NCI-H146 treated with DMSO at 0.1 percent for 48 hours (cell line): Measurements from ENCODE around the gene SLCO4A1.

Experiments
- DNase-seq: peaks from one replicate; lab custom pipeline; 2025; ENCODE audit not compliant: unreplicated experiment; lab: John Stamatoyannopoulos, UW

SLCO4A1 gene

GRCh38 chr20:62650551-62651284, 8.4 kb downstream of the SLCO4A1 start:
- no peak for DNase-seq

DNA sequence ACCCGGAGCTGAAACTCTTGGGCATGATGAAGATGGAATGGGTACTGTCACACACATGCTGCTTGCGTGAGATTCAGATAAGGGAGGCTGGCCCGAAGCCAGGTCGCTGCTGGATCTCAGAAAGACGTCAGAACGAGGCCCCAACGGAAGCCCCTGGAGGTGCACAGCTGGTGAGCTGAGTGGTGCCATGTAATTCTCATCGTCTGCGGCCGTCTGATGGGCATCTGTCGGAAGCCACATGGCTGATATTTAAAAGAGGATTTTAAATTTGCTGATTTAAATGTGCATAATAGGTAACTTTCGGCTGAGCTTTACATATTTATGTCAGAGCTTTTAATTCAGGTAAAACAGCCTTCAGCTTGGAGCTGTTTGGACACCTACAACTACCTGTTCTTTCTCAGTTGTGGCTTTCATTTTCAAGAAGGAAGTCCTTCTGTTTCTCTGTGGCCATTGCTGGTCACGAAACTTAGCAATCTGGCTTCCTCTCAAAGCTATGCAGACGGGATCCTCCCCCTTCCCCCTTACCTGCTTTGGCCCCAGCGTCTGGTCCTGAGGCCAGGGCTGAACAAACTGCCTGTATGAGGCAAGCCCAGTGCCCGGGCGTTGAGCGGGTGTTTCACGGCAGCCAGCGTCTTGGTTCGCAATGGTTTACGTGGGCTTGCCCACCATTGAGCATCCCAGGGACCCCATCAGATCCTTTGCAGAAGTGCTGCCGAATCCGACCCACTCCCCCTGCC, 9.2 kb downstream of the SLCO4A1 start:
- DNase-seq = peak; percentile 7

GRCh38 chr20:62652041-62652893, 10.0 kb downstream of the SLCO4A1 start:
- no peak for DNase-seq

DNA sequence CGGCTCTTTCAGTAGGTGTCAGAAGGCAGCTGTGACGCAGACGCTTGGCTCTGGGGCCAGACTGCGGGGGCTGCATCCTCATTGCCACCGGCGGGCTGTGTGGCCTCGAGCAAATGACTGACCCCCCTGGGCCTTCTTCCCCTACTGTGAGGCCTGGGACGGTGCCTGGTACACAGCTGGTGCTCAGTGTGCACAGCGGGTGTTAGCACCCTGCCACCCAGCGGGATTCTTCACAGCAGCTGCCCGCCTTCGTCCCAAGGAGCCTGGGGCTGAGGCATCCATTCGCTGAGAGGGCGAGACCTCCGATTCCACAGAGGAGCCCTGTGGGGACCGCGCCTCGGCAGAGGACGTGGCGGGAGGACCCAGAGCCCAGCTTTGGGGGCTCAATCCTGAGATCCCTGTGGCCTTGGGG, 10.6 kb downstream of the SLCO4A1 start:
- DNase-seq = no peak

DNA sequence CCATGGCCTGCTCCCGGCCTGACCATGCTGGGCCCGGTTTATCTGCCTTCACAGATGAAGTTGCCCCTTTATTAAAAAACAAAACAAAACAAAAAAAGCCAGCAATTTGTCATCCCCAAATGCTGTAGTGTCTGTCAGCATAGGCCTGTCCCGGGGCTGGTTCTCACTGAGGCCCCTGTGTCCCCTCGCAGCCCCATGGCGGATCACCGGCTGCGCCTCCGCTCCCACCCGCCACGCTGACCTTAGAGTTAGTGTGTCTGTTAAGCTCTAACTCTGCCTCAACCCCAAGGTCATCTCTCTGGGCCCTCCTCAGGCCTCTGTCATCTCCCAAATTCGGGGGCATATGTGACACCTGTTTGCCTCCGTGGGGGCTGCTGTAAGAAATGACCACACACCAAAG, 11.1 kb downstream of the SLCO4A1 start:
- no peak for DNase-seq

DNA sequence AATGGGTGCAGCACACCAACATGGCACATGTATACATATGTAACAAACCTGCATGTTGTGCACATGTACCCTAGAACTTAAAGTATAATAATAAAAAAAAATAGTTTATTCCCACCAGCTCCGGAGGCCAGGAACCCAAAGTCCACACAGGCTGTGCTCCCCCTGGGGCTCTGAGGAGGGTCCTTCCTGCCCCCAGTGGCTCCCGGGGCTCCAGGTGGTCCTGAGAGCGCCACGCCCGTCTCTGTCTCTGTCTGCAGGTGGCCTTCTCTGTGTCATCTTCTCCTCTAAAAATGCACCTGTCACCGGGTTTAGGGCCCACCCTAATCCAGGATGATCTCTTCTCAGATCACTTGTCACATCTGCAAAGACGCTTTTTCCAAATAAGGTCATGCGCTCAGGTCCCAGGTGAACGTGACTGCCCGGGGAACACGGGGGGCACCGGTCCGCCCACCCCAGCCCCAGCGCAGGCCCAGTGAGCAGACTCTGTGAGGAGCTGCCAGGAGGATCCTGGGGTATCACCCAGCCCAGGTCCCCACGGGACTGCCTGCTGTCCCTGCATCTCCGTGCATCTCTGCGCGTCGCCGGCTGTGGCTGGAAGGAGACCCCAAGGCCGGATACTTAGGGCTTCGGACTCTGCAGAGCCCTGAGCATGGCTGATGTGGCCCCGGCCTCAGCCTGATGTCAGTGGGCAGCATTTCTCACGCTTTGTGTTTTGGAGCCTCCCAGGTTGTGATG, 11.8 kb downstream of the SLCO4A1 start:
- DNase-seq = no peak

DNA sequence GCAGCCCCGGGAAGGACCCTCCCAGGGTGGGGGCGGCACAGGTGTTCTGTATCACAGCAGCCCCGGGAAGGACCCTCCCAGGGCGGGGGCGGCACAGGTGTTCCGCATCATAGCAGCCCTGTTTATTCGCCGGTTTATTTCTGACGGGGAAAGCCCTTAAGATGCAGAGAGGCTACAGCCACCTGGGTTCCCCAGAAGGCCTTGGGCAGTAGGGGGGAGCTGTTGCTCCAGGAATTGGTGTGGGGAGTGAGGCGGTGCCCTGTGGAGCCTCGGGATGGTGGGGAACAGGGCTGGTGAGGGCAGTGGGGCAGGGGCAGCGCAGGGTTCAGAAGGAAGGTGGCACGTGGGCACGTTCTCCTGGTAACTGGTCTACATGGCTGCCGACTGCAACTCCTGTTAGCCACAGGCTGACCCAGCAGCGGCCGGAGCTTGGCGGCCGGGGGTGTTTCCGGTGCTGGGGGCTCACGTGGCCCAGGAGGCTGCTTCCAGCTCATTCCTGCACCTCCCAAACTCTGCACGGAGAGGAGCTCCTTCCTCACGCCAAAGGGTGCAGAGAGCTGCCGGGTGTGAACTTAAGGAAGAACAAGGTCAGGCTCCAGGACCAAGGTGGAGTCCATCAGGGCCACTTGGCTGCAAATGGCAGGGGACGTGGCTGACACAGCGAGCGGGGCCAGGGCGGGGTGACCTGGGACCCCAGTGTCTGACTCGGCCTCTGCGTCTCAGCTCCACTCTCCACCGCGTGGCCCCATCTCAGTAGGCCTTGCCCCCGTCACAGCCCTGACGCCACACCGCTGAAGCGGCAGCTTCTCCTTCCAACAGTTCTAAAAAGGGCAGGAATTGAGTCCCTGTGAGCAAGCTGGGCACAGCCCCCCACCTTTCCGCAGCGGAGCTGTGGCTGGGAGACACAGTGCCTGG, 13.2 kb downstream of the SLCO4A1 start:
- DNase-seq = no peak

- no peak for DNase-seq
These were observed 14.1 kb downstream of the SLCO4A1 start for GRCh38 chr20:62656197-62656918.

GRCh38 chr20:62656919-62657588, 14.8 kb downstream of the SLCO4A1 start:
- DNase-seq = no peak

DNA sequence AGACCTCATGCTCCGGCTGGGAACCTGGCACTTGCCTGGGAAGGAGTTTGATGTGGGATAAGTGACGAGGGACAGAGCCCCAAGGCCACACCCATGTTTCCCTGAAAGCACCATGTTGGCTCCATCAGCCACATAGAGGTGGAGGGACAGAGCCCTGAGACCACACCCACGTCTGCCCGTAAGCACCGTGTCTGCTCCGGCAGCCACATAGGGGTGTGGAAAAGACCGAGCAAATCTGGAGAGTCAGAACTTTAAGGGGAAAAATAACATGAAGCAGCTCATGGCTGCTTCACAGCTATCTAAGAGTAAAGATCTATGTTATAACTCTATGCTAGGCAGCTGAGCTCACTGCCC, 15.3 kb downstream of the SLCO4A1 start:
- DNase-seq = no peak

DNA sequence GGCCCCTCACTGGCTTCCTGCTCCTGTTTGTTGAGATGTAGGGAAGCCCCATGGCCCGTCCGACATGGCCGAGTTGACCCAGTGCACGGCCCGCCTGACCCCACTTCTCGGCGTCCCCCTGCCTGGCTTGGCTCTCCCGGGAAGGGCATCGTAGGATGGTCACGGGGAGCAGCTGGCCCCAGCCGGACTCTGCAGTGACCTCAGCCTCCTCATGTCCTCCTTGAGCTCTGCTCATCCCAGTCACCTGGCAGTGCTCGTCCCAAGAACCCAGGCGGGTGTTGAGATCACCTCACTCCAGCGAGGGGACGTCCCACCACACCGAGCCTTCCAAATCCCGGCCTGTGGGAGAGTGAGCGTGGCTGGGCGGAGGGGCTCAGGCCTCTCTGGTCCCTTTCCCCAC, 15.7 kb downstream of the SLCO4A1 start:
- DNase-seq = no peak

GRCh38 chr20:62658593-62659178, 16.4 kb downstream of the SLCO4A1 start:
- DNase-seq = no peak

DNA sequence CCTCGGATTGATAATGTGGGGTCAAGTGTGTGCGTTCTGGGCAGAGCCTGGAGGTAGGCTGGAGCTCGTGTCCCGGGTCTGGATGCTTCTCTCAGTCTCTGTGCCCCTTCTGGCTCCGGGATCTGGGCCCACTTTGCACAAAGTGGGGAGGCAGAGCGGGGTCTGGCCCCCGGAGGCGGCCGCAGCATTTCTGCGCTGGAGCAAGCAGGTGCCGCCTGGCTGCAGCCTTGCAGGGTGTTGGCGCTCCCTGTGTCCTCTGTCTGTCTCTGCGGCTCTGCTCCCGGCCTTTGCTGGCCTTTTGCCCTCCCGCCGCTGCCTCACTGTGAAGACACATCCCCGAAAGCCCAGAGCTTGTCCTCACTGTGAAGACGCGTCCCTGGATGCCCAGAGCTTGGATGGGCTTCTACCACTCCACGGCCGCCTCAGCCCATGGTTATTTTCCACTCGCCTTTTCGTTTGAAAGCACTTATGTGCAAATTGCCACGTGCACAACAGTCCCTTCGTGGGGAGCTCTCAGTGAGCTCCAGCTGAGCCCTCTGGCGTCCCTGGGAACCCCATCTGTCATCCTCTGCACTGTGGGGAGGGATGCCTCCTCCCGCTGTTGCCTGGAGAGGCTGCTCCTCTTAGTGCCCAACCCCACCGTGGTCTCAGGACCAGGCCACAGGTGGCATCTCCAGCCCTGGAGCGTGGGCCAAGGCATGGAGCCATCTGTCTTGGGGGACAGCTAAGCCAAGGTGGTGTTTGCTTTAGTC, 17.4 kb downstream of the SLCO4A1 start:
- DNase-seq = no peak

DNA sequence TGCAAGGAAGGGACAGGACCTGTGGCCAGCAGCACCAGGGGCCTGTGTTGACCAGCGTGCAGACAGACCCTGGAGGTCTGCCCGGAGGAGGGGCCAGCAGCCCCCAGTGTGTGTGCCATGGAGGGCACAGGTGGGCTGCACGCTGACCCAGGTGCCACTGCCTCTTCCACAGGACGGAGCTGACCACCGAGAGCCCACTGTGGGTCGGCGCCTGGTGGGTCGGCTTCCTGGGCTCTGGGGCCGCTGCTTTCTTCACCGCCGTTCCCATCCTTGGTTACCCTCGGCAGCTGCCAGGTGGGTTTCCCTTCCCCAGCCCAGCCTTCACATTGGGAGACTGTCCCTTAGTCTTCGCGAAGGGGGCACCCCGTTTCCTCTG, 17.9 kb downstream of the SLCO4A1 start:
- no peak for DNase-seq

GRCh38 chr20:62660768-62661167, 18.5 kb downstream of the SLCO4A1 start:
- DNase-seq = no peak

- DNase-seq = no peak
These were observed 19.3 kb downstream of the SLCO4A1 start for GRCh38 chr20:62661647-62662046.

- no peak for DNase-seq
These were observed 20.1 kb downstream of the SLCO4A1 start for GRCh38 chr20:62662422-62662821.
